HG03442 (cell line): ENCODE data around the gene GJD4.

Experiments used
- ATAC-seq: cut with Tn5 transposase; IDR thresholded peaks from one replicate; pipeline ENCODE4 v1.9.1; 2021; ENCODE audit warnings: mild to moderate bottlenecking, moderate library complexity; ENCODE audit not compliant: unreplicated experiment

GJD4 gene

DNA sequence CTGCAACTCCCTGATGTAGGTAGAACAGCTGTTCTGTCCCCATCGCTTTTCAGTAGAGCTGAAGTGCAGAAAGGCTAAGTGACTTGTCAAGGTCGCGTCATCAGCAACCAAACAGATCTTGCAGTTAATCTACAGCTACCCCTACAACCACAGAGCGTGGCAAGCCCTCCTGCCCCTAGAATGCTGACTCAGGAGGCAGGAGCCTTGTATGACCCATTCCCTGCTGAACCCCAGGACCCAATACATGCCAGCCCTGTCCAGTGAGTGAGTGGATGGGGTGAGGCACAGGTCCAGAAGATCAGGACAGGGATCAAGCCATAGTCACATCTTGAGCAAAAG lies 26.6 kb upstream of the GJD4 start:
- ATAC-seq, result no peak

- no peak for ATAC-seq
Observed at GRCh38 chr10:35579116-35579515, 26.0 kb upstream of the GJD4 start.

- no peak for ATAC-seq
Observed at GRCh38 chr10:35579726-35580422, 25.3 kb upstream of the GJD4 start.

DNA sequence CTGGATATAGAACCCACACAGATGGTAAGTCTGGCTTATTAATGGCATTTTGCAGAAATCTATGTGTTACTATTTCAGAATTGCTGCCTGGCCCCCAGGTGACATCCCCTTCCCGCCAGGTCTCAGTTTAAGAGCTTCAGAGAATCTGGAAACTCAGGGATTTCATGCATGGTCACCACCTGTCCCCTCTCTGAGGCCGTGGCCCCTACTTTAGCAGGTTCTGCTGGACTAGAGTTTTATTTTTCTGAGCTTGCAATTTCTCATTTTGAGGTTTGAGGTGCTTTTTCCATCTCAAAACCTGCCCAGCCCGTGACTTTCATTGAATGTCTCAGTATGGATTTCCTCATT lies 24.7 kb upstream of the GJD4 start:
- no peak for ATAC-seq

DNA sequence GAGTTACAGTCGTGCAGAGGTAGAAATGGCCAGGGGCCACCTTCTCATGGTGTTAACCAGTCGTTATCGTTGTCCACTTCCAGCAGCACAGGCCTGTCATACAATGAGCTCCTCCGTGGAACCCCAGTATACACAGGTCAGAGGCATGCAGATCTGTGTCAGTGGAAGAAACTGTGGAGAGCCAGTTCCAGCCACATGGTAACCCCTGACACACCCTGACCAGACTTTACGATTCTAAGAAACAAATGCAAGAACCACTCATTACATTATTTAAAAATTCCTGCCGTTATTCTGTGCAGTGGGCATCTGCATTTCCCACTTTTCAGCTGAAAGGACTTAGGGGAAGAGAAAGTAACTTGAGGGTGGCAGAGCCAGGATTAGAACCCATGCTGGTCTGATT lies 23.5 kb upstream of the GJD4 start:
- ATAC-seq, result no peak

GRCh38 chr10:35584946-35585345 lies 20.2 kb upstream of the GJD4 start:
- no peak for ATAC-seq

GRCh38 chr10:35585356-35585755 lies 19.8 kb upstream of the GJD4 start:
- ATAC-seq, result no peak

GRCh38 chr10:35585903-35586535 lies 19.1 kb upstream of the GJD4 start:
- ATAC-seq, result no peak

- ATAC-seq, result no peak
Observed at GRCh38 chr10:35588836-35589235, 16.3 kb upstream of the GJD4 start.

GRCh38 chr10:35592441-35592840 lies 12.7 kb upstream of the GJD4 start:
- no peak for ATAC-seq

DNA sequence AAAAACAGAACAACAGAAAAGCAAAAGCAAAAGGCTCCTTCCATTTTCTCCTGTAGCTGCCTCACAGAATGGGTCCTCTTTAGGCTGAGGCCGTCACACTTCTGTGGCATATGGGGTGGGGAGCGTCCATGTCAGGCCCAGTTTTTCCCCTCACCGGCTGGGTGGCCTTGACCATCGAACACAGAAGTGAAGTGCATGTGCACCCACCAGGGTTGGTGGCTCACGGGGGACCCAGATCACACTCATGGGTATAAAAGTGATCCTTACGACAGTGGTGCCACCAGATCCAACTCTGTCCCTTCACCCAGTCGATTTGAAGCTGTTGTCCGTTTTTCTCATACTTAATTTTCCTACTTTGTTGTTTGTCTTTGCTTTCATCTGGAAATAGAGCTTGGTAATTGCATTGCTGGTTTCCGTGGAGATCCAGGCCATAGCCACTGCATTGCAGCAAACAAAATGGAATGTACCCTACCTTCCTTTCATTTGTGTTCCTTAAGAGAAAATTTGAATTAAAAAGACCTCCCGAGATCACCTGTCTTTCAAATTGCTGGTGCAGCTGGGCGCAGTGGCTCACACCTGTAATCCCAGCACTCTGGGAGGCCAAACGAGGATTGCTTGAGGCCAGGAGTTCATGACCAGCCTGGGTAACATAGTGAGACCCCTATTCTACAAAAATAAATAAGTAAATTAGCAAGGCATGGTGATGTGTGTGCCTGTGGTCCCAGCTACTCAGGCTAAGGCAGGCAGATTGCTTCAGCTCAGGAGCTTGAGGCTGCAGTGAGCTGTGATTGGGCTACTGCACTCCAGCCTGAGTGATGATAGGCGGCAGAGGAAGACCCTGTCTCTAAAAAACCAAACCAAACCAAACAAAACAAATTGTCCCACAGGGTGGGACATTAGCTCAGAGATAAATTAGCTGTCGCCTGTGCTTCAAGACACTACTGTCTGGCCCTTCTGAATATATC lies 10.7 kb upstream of the GJD4 start:
- ATAC-seq, result no peak

- no peak for ATAC-seq
Observed at GRCh38 chr10:35595106-35595505, 10.0 kb upstream of the GJD4 start.

DNA sequence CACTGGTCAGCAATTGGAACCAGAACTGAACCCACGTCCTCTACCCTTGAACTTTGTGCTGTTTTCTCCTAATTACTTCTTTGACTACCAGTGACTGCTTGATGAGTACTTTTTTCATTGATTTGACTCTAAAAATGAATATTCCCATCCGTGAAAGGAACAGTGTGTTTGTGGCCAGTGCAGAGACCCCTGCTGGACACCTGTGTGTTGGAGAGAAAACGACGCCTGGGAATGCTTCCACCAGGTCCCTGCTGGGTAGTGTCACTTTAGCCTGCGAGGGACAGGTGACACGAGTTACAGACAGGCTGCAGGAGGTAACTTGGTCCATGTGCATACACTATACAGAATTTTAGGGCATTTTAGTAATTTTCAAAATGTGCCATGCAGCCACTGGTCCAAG lies 6.8 kb upstream of the GJD4 start:
- ATAC-seq, result no peak

DNA sequence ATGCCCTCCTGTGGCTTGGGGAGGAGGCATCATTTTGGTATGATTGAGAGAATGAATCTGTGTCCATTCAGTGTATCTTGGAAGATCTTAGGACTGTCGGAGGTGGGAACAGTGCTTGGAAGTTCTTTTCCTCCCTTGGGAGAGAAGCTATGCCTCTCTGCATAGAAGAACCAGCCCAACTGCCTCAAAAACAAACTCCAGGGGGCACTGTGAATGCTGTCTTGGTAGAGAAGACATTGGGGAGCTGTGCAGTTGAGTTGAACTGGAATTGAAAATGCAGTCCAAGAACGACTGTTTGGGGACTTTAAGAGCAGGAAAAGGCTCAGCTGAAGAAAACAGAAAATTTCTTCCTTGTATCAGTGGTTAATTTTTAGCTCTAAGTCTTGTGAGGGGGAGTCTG lies 4.9 kb upstream of the GJD4 start:
- ATAC-seq, result no peak

DNA sequence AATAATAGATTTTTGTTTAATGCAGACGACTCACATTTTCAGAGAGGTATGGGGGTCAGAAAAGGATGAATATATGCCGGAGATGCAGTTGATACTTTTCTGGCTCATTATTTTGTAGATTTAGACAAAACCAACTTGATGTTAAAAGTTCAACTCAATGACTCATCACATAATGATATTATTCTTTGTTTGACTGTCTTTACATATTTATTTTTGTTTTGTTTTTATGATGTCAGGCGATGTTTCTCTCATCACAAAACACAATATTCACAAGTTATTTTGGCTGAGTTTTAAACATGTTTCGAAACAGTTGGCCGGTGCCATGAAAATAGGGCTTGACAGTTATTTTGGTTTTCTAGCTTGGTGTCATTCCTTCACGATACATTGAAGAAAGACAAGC lies 1.3 kb downstream of the GJD4 start:
- no peak for ATAC-seq

DNA sequence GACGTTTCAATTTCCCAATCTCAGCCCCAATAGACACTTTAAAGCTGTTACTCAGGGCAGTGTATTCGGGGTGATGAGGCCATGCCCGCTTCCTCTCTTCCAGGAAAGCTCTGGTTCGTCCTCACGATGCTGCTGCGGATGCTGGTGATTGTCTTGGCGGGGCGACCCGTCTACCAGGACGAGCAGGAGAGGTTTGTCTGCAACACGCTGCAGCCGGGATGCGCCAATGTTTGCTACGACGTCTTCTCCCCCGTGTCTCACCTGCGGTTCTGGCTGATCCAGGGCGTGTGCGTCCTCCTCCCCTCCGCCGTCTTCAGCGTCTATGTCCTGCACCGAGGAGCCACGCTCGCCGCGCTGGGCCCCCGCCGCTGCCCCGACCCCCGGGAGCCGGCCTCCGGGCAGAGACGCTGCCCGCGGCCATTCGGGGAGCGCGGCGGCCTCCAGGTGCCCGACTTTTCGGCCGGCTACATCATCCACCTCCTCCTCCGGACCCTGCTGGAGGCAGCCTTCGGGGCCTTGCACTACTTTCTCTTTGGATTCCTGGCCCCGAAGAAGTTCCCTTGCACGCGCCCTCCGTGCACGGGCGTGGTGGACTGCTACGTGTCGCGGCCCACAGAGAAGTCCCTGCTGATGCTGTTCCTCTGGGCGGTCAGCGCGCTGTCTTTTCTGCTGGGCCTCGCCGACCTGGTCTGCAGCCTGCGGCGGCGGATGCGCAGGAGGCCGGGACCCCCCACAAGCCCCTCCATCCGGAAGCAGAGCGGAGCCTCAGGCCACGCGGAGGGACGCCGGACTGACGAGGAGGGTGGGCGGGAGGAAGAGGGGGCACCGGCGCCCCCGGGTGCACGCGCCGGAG lies 2.6 kb downstream of the GJD4 start:
- ATAC-seq, result no peak

DNA sequence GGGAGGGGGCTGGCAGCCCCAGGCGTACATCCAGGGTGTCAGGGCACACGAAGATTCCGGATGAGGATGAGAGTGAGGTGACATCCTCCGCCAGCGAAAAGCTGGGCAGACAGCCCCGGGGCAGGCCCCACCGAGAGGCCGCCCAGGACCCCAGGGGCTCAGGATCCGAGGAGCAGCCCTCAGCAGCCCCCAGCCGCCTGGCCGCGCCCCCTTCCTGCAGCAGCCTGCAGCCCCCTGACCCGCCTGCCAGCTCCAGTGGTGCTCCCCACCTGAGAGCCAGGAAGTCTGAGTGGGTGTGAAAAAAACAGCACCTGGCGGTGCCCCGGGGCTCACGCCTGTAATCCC lies 3.2 kb downstream of the GJD4 start:
- ATAC-seq, result no peak

DNA sequence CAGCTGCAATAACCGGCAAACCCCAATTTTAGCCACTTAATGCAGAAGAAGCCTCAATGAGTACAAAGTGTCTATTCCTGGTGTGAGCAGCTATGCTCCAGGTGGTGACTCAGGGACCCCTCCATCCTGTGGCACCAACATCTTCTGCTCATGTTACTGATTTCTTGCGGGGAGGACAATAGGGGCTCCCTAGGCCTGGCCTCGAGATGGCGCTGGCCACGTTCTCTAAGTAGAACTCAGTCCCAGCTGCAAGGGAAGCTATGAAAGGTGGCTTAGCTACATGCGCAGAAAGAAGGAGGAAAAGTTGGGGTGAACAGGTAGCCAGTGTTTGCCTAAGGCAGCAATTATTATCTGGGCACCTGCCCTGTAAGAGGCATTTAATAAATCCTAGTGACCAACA lies 6.6 kb downstream of the GJD4 start:
- ATAC-seq, result no peak

DNA sequence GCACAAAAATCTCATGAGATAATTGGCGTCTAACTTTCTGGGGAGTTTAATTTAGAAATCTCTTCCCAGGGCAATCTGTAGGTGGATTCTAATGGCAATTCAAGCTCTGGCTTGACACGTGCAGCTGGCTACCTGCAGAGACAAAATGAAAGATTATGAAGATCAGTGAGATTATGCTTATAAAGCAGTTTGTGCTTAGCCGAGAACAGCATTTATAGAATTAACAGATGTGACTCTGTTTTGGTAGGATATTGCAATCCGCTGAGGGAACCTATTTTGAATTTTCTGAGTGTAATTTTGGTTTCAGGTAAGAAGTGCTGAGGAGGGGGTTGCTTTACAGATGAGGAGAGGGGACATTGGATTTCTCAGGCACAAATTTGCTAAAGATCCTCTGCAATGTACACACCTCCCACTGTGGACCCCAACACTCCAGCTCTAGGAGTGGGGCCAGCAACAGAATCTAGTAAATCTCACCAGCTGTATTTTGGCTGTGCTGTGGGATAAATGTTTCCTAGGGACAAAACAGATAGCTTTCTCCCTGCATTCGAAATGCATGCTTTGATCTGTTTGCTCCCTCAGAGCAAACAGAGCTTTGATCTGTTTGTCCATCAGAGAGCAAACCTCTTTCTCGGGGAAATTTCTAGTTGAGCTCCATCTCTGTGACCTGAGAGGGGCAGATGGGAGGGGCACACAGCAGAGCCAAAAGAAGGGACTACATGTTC lies 7.4 kb downstream of the GJD4 start:
- ATAC-seq, result no peak

DNA sequence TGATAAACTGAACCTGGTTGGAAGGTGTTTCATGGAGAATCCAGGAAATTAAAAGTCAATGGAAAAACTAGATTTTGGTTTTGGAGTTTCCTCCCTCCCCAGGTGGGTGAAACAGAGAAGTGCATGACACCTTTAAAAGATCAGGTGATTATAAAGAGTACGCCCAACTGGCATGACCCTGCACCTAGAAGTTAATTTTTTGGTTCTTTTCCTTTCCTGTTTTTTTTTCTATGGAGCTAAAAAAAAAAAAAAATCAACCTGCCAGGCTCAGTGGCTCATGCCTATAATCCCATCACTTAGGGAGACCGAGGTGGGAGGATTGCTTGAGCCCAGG lies 7.9 kb downstream of the GJD4 start:
- no peak for ATAC-seq
